NCI-H510A treated with DMSO at 0.1 percent for 48 hours (cell line): ENCODE results near the gene SDHAF1.
"Not testable (repeated sequence)": the region's sequence is repeated elsewhere in the genome, so short reads cannot be mapped to it uniquely, and the experiment has no call there.

Source experiments
- DNase-seq: peaks from one replicate; lab custom pipeline; 2025; lab: John Stamatoyannopoulos, UW

Gene SDHAF1, protein sequence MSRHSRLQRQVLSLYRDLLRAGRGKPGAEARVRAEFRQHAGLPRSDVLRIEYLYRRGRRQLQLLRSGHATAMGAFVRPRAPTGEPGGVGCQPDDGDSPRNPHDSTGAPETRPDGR

GRCh38 chr19:35995048-35995993 is at the start of gene SDHAF1:
TSS of gene SDHAF1 (plus strand) at chr19:35995188. CDS start at chr19:35995275, 87 bp downstream.
- peak; percentile 89 for DNase-seq

- DNase-seq = no peak
These were observed 48.8 kb upstream of the SDHAF1 start for GRCh38 chr19:35946203-35946602.

DNA sequence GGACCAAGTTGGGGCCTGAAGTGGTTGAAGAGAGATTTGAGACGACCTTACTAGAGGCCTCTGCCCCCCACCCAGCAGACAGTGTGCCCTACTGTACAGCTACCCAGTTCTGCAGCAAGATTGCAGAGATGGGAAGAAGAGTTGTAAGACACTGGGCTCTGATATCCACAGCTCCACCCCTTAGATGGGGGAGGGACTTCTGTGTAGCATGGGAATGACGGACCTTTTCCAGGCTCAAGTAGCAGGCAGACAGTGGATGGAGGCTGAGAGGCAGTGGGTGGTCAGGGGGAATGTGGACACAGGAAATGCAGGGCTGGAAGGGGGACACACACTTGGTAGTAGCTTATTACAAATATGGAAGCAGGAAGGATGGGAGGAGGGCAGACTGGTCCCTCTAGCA is 45.9 kb upstream of the SDHAF1 start:
- DNase-seq = no peak

GRCh38 chr19:35955881-35956634 is 38.9 kb upstream of the SDHAF1 start:
- no peak for DNase-seq

- not testable (repeated sequence) for DNase-seq
These were observed 37.6 kb upstream of the SDHAF1 start for GRCh38 chr19:35957411-35957810.

DNA sequence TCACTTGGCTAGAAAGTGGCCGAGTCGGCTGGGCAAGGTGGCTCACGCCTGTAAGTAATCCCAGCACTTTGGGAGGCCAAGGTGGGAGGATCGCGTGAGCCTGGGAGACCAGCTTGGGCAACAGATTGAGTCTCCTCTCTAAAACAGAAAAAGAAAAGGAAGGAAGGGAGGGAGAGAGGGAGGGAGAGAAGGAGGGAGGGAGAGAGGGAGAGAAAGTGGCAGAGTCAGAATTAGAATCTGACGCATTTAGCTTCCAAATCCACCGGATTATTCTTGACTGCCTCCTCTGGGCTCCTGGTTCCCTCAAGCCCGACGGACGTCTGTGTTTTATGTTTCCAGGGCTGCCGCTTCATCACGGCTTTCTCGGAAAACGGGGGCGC is 36.3 kb upstream of the SDHAF1 start:
- no peak for DNase-seq

- no peak for DNase-seq
These were observed 35.7 kb upstream of the SDHAF1 start for GRCh38 chr19:35959040-35959967.

- DNase-seq = no peak
These were observed 35.0 kb upstream of the SDHAF1 start for GRCh38 chr19:35959968-35960320.

DNA sequence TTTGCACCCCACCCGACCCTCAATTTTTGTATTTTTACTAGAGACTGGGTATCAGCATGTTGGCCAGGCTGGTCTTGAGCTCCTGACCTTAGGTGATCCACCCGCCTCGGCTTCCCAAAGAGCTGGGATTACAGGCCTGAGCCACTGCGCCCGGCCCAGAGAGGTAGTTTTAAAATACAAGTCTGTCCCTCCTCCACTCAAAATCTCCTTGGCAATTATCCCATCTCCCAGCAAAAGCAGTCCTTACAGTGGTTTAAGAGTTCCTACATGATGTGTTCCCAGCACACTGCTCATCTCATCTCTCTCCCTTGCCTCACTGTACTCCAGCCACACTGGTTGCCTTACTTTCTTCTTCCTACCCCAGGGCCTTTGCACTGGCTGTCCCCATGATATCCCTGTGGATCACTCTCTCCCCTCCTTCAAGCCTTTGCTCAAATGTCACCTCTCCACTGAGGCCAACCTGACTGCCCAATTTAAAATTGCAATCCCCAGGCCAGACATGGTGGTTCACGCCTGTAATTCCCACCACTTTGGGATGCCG is 34.5 kb upstream of the SDHAF1 start:
- no peak for DNase-seq

GRCh38 chr19:35963514-35963913 is 31.5 kb upstream of the SDHAF1 start:
- no peak for DNase-seq

GRCh38 chr19:35966771-35967170 is 28.2 kb upstream of the SDHAF1 start:
- DNase-seq = no peak

- DNase-seq = no peak
These were observed 21.5 kb upstream of the SDHAF1 start for GRCh38 chr19:35973487-35973886.

DNA sequence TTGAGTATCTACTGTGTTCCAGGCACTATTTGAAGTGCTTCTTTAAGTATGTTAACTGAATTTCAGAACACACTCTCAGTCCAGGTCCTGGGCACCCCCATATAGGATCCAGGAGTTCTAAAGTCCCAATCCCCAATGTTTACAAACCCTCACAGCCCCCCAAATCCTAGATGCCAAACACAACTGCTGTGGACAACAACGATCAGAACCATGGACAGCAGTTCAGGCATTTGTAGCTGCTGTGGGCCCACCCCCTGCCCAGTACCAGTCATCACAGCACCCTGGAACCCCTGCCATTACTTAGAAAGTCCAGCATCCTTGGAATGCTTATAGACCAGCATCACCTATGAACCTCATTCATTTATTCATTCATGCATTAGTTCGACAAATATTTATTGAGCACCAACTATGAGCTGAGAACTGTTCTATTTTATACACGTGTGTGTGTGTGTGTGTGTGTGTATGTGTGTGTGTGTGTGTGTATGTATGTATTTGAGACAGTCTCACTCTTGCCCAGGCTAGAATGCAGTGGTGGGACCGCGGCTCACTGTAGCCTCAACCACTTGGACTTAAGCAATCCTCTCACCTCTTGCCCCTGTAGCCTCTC is 19.3 kb upstream of the SDHAF1 start:
- no peak for DNase-seq

GRCh38 chr19:35977446-35978222 is 17.4 kb upstream of the SDHAF1 start:
- DNase-seq = no peak

- DNase-seq = no peak
These were observed 16.7 kb upstream of the SDHAF1 start for GRCh38 chr19:35978271-35978670.

DNA sequence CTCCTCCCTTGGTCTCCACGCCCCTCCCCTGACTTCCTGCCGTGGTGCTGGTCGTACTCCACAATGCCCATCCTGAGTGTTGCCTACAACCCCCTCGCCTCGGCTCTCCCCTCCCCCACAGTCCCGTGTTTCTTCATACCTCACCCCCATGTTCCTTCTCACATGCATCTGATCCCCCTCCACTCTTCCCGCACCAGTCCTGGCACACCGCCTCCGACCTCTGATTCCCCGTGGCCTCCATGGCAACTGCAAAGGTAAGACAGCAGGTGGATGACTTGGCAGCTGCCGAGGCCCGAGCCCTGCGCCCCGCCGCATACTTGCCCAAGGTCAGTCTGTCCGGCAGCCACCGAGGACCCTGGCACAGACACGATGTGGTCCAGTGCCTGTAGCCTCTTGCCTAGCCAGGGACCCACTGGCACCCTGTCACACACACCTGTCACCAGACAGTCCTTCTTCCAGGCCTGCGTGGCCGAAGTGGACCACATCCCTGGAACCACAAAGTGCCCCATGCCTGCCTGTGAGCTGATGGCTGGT is 16.1 kb upstream of the SDHAF1 start:
- no peak for DNase-seq

DNA sequence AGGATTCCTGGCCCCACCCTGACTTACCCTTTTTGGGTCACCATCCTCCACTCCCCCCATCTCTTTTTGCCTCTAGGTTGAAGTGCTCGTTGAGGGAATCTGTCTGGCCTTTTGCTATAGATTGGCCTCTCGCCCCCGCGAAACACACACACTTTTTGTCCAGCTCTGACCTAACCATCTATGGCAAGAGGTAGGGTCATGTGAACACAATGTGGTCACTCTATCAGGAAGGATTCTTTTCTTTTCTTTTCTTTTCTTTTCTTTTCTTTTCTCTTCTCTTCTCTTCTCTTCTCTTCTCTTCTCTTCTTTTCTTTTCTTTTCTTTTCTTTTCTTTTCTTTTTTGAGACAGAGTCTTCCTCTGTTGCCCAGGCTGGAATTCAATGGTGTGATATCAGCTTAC is 14.0 kb upstream of the SDHAF1 start:
- DNase-seq = not testable (repeated sequence)

- DNase-seq = no peak
These were observed 11.8 kb upstream of the SDHAF1 start for GRCh38 chr19:35983177-35983576.

DNA sequence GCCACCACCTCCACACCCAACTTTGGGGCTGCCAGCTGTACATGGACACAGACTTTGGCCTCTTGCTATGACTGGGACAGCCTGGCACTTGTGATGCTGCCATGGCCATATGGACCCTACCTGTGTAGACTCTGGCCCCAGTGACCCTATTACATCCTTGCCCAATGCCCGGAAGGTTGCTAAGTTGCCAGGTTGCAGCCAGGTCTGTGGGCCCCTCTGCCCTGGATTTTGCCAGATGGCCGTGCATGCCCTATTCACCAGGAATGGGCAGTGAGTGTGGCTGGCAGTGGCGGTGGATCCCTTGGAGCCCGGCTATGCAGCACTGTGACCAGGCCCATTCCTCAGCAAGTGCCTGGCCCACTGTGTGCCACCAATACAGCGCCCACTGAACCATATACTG is 8.9 kb upstream of the SDHAF1 start:
- no peak for DNase-seq
